AG10803 (cell line): ENCODE data around the gene OLFM3.

Source experiments
- DNase-seq: peaks from one replicate; pipeline ENCODE4 v3.0.0; 2010; ENCODE audit warnings: low read depth
- H3K4me3 ChIP-seq: 2 replicates; pipeline ENCODE4 v1.5.1; 2011; ENCODE audit warnings: mild to moderate bottlenecking, low read length, control low read depth
- CTCF ChIP-seq: conservative IDR thresholded peaks from 2 replicates; pipeline ENCODE4 v1.5.1; 2011; ENCODE audit warnings: mild to moderate bottlenecking, low read length, control low read depth, inconsistent platforms

The OLFM3 gene

GRCh38 chr1:101996825-101997465 is at the start of gene OLFM3:
Gene OLFM3 (minus strand): TSS chr1:101996926.
- no peak for TF ChIP-seq CTCF
- no peak within 1 kb of the TSS for H3K4me3 ChIP-seq
- DNase-seq, result no peak

GRCh38 chr1:102045752-102046151 is 49.0 kb upstream of the OLFM3 start:
- DNase-seq, result no peak

GRCh38 chr1:102032534-102032933 is 35.8 kb upstream of the OLFM3 start:
- no peak overlapping the region for H3K4me3 ChIP-seq
- no peak for TF ChIP-seq CTCF
- DNase-seq, result no peak

More at GRCh38 chr1:102045752-102046151, 49.0 kb upstream of the OLFM3 start:
- no peak overlapping the region for H3K4me3 ChIP-seq
- no peak for TF ChIP-seq CTCF

- TF ChIP-seq CTCF, result no peak
- no peak overlapping the region for H3K4me3 ChIP-seq
- no peak for DNase-seq
These were observed 22.8 kb upstream of the OLFM3 start for GRCh38 chr1:102019530-102019929.

GRCh38 chr1:102015728-102016127 is 19.0 kb upstream of the OLFM3 start:
- no peak for TF ChIP-seq CTCF
- DNase-seq, result no peak
- H3K4me3 ChIP-seq, result no peak overlapping the region

GRCh38 chr1:102002057-102002456 is 5.3 kb upstream of the OLFM3 start:
- TF ChIP-seq CTCF, result no peak
- no peak for DNase-seq

GRCh38 chr1:101995984-101996745 is 561 bp downstream of the OLFM3 start:
- no peak overlapping the region for H3K4me3 ChIP-seq
- no peak for DNase-seq
- no peak for TF ChIP-seq CTCF

More at GRCh38 chr1:102002057-102002456, 5.3 kb upstream of the OLFM3 start:
- H3K4me3 ChIP-seq, result no peak overlapping the region
